GM19324 (cell line): ENCODE data around the gene SLC17A7.

Experiments
- ATAC-seq: cut with Tn5 transposase; IDR thresholded peaks from one replicate; pipeline ENCODE4 v1.9.1; 2021; ENCODE audit warnings: mild to moderate bottlenecking, moderate library complexity; ENCODE audit not compliant: unreplicated experiment, low FRiP score

Gene SLC17A7

DNA sequence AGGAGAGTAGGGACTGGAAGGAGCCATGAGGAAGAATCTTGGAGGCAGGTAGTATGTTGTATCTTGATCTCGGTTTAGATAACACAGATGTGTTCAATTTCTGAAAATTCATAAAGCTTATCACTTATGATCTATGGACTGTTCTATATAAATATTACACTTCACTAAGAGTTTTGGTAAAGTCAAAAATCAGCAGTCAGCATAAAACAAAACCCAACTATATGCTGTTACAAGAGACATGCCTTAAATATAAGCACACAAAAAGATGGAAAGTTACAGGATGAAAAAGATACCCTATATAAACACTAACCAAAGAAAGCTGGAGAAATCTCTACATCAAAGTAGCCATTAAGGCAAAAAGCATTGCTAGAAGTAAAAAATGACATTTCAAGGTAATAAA lies 57.7 kb downstream of the SLC17A7 start:
- no peak for ATAC-seq

- no peak for ATAC-seq
Measured at GRCh38 chr19:49382639-49383038, 58.7 kb downstream of the SLC17A7 start.

DNA sequence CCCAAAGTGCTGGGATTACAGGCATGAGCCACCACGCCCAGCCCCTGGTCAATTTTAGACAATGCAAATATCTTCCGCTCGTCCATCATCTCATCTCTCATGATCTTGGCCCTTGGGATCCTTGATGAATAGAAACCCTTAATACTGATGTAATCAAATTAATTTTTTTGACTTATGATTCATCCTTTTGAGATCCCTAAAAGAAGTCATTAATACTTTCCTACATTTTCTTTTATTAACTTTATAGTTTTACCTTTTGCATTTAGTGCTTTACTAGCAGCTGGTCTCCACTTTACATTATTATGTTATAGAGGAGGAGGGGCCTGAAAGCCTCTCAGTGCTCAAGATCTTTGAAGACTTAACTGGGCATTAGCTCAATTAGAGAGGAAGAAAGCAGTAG lies 60.9 kb downstream of the SLC17A7 start:
- no peak for ATAC-seq
